ENCODE data around the gene GRAMD4. TPM values are rescaled to one million over a fixed set of nuclear protein-coding genes. Genes with fewer than 3 reads are reported as not detected.

The GRAMD4 gene
- polyA plus RNA-seq, 2 of the 4 experiments (the other 2 are of a cell fraction): 7.7 to 13.1 TPM

- TF ChIP-seq E2F6 (IDR thresholded peaks at IDR 0.05; ENCODE audit: borderline replicate concordance, low read depth) (no peak), RFX5 (IDR thresholded peaks at IDR 0.05) (no peak), NR3C1 (IDR thresholded peaks at IDR 0.05) (no peak), FOSL2 (IDR thresholded peaks at IDR 0.05) (no peak), FOSL2 (CRISPR knock-in tag; IDR thresholded peaks at IDR 0.05) (no peak), RCOR1 (IDR thresholded peaks at IDR 0.05; ENCODE audit: low read depth, low read length) (no peak), TP53 (CRISPR knock-in tag; IDR thresholded peaks at IDR 0.05) (no peak), NPAS2 (CRISPR knock-in tag; IDR thresholded peaks at IDR 0.05; ENCODE audit: borderline replicate concordance) (no peak), ZNF302 (CRISPR knock-in tag; IDR thresholded peaks at IDR 0.05) (no peak), MYC (IDR thresholded peaks at IDR 0.05; ENCODE audit: borderline replicate concordance, low read length) (no peak)
These were observed 19.7 kb downstream of the GRAMD4 start (continued) for GRCh38 chr22:46639843-46640242.

- no peak overlapping the region for H3K4me2 ChIP-seq
- WGBS (ENCODE audit: missing lambda C conversion rate): 86% methylated on average over 20 of the region's 24 CpGs
- no peaks in the 10 kb centered on the region for H3K9me3 ChIP-seq
- CTCF ChIA-PET: interaction anchor here (0.8 to 1.3 kb wide), 2 partner anchors 27 to 285 kb away, joined by 3 read pairs; no protein-coding TSS in a partner anchor
- no peak for TF ChIP-seq HES2 (IDR thresholded peaks at IDR 0.05)
- no peak for TF ChIP-seq MAX (IDR thresholded peaks at IDR 0.05)
- TF ChIP-seq JUNB (IDR thresholded peaks at IDR 0.05): no peak
- no peak for TF ChIP-seq SMC3 (IDR thresholded peaks at IDR 0.05)
- no peak for TF ChIP-seq HOXB5 (CRISPR knock-in tag; IDR thresholded peaks at IDR 0.05)
- no peak for TF ChIP-seq RFX5 (IDR thresholded peaks at IDR 0.05)
- TF ChIP-seq HEYL (CRISPR knock-in tag; IDR thresholded peaks at IDR 0.05): no peak
- no peak for TF ChIP-seq CTCF (IDR thresholded peaks at IDR 0.05)
- no peak for TF ChIP-seq FOSL2 (IDR thresholded peaks at IDR 0.05)
- TF ChIP-seq FOSL2 (CRISPR knock-in tag; IDR thresholded peaks at IDR 0.05): no peak
- no peak for TF ChIP-seq ZC3H11A (IDR thresholded peaks at IDR 0.05)
- H3K4me1 ChIP-seq: peaks cover 6% of the 10 kb centered on the region; the same call in 2 of the 3 replicates
- POLR2A ChIA-PET: no interaction called here
- H3K27ac ChIP-seq: no peak overlapping the region
- FAIRE-seq: no peak
- no peak overlapping the region for H3K4me3 ChIP-seq
- no peak for ATAC-seq
- DNase-seq (ENCODE audit: low read depth in 1 of 2, low spot score in 1 of 2): no peak
These were observed 20.3 kb downstream of the GRAMD4 start for GRCh38 chr22:46640293-46641055.

- FAIRE-seq: no peak
- CTCF ChIA-PET: interaction anchor here (0.5 kb wide), 1 partner anchor 51 kb away, joined by 3 read pairs; no protein-coding TSS in a partner anchor
- Histone ChIP-seq H3K4me2 (no peak overlapping the region), H3K9me3 (no peaks in the 10 kb centered on the region), H3K27ac (no peak overlapping the region), H3K4me3 (no peak overlapping the region), H3K4me1 (no peaks in the 10 kb centered on the region)
- 84% methylated on average over 7 of the region's 7 CpGs for WGBS (ENCODE audit: missing lambda C conversion rate)
- DNase-seq (ENCODE audit: low read depth in 1 of 2, low spot score in 1 of 2): no peak
- ATAC-seq: no peak
- POLR2A ChIA-PET: no interaction called here
- TF ChIP-seq ZC3H11A (IDR thresholded peaks at IDR 0.05) (no peak), ESRRA (IDR thresholded peaks at IDR 0.05; ENCODE audit: borderline replicate concordance, low read length) (no peak), HES2 (IDR thresholded peaks at IDR 0.05) (no peak), REST (IDR thresholded peaks at IDR 0.05) (no peak), ZNF302 (CRISPR knock-in tag; IDR thresholded peaks at IDR 0.05) (no peak), ZSCAN20 (CRISPR knock-in tag; IDR thresholded peaks at IDR 0.05) (no peak), BCL3 (IDR thresholded peaks at IDR 0.05) (no peak), TFCP2L1 (CRISPR knock-in tag; IDR thresholded peaks at IDR 0.05) (no peak), CEBPB (IDR thresholded peaks at IDR 0.05) (no peak), RNF2 (IDR thresholded peaks at IDR 0.05; ENCODE audit: borderline replicate concordance, low read depth) (no peak), SREBF2 (IDR thresholded peaks at IDR 0.05) (no peak), NPAS2 (CRISPR knock-in tag; IDR thresholded peaks at IDR 0.05; ENCODE audit: borderline replicate concordance) (no peak), RCOR1 (IDR thresholded peaks at IDR 0.05; ENCODE audit: low read depth, low read length) (no peak), RAD21 (conservative IDR thresholded peaks at IDR 0.05 in 1 of 2, IDR thresholded peaks at IDR 0.05 in 1 of 2) (no peak)
These were observed 21.7 kb downstream of the GRAMD4 start for GRCh38 chr22:46641811-46642266.
